Nucleus accumbens (tissue), 56 donors: ENCODE results near the gene FAM89B.

Source experiments
- DNase-seq, 56 donors: peaks; one replicate each; lab custom pipeline; 2025; lab: John Stamatoyannopoulos, UW

The FAM89B gene

GRCh38 chr11:65585396-65586246 lies 13.3 kb downstream of the FAM89B start:
- no peak for DNase-seq

- DNase-seq = no peak
These were observed 13.9 kb downstream of the FAM89B start for GRCh38 chr11:65586247-65586630.

GRCh38 chr11:65586676-65587075 lies 14.3 kb downstream of the FAM89B start:
- no peak for DNase-seq

- DNase-seq = peak in 7 of 56 donors; percentile 12 to 56 (median 24)
These were observed 16.1 kb downstream of the FAM89B start for GRCh38 chr11:65588199-65589054.

- no peak for DNase-seq
These were observed 17.3 kb downstream of the FAM89B start for GRCh38 chr11:65589444-65590239.

GRCh38 chr11:65590240-65590738 lies 18.0 kb downstream of the FAM89B start:
- peak in 1 of 56 donors; percentile 20 for DNase-seq

- no peak for DNase-seq
These were observed 19.9 kb downstream of the FAM89B start for GRCh38 chr11:65591939-65592857.

- no peak for DNase-seq
These were observed 20.6 kb downstream of the FAM89B start for GRCh38 chr11:65592858-65593517.

GRCh38 chr11:65593518-65594414 lies 21.4 kb downstream of the FAM89B start:
- peak in 48 of 56 donors; percentile 31 to 84 (median 69) for DNase-seq

- no peak for DNase-seq
These were observed 22.8 kb downstream of the FAM89B start for GRCh38 chr11:65595131-65595530.

- DNase-seq = no peak
These were observed 23.4 kb downstream of the FAM89B start, which contains the start of gene KCNK7 for GRCh38 chr11:65595543-65596281. TSS of gene KCNK7 (minus strand) at chr11:65595800. CDS start at chr11:65595772, 28 bp downstream.

- DNase-seq = no peak
These were observed 24.2 kb downstream of the FAM89B start for GRCh38 chr11:65596520-65596919.

- DNase-seq = no peak
These were observed 25.9 kb downstream of the FAM89B start for GRCh38 chr11:65598258-65598699.

GRCh38 chr11:65599216-65599954 lies 27.0 kb downstream of the FAM89B start:
- DNase-seq = no peak

GRCh38 chr11:65599955-65600246 lies 27.6 kb downstream of the FAM89B start:
- no peak for DNase-seq

- DNase-seq = no peak
These were observed 31.9 kb downstream of the FAM89B start for GRCh38 chr11:65604258-65604657.
